HL-60/S4 treated with phorbol 12-myristate 13-acetate at 8.2 ng/mL for 4 days and 3 days (cell line): ENCODE measurements around the gene ADD1.
"Not testable (repeated sequence)": the region's sequence is repeated elsewhere in the genome, so short reads cannot be mapped to it uniquely, and the experiment has no call there.

Experiments
- in situ Hi-C: fragments of 300-500 bp; cut with MboI; formaldehyde crosslinking; loops from 2 replicates; pipeline ENCODE4 v1.15.0; 2022; ENCODE audit warnings: low sequenced_read_pairs

The ADD1 gene

DNA sequence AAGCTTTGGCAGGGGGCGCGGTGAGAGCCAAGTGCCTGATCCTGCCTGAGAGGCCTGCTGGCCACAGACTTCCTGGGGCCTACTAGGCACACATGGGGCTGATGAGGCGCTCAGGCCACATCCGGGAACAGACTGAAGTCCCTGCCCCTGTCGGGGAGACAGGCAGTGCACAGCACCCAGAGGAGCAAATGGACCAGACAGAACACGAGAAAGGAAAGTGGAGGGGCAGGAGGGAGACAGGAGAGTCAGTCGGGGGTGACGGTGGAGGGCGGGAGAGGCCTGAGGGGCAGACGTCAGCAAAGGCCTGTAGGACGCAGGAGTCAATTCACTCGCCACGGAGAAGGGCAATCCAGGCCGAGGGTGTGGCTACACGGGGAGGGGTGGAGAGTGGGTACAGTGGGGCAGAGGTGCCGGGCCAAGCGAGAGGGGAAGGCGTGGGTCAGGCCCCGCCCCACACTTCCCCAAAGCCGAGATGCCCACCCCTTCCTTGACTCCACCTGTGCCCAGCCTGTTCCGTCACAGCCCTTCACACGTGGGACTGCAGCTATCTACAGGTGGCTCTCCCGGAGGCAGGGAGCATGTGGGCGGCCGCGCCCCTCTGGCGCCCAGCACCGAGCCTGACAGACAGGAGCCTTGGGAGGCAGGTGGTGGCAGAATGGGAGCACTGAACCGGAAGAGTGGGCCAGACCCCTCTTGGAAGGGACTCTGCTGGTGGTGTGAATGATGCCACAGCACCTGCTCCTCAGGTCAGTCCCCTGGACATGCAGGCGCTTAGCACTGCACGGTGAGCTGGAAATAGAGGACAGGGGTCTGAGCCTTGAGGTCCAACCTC is 99.1 kb downstream of the ADD1 start:
- in situ Hi-C loops, result no loop called here

DNA sequence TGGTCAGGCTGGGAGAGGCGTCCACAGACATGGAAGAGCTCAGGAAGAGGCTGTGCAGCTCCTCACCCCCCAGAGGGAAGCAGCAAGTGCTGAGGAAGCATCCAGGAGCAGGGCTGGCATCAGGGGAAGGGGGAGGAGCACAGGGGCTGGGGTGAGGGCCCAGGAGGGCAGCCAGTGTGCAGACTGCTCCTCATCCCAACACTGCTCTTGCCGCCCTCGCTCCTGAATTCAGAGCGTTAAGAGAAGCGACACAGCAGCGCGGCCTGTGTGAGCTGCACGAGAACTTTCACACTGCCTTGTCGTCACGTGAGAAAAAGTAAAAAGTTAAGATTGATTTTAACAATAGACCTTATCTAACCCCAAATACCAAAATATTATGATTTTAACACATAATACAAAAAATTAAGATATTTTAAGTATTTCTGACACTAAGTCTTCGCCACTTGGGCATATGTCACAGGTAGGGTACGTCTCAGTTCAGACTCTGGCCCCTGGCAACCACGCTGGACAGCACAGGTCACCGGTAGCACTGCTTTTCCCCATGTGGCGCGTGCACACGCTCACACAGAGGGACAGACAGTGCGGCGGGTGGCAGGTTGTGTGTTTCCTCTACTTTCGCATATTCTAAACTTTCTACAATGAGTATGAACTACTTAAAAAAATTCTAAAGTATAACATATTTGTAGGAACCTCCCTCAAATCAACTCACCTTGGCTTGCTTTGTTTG is 99.9 kb downstream of the ADD1 start:
- in situ Hi-C loops, result no loop called here

DNA sequence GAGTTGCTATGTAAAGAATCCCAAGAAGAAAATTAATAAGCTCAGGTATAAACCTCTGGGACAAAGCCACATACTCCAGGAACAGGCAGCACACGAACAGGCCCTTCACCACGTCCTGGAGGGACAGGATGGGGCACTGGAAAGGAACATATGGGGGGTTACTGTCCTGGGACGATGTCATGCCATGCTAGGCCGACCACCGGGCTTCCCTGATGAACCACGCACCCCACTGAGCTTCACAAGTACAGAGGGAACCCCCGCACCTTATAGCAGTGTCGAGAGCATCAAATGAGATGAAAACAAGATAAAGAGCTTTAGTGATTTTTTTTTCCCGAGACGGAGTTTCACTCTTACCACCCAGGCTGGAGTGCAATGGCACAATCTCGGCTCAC is 100.4 kb downstream of the ADD1 start:
- in situ Hi-C loops, result no loop called here

DNA sequence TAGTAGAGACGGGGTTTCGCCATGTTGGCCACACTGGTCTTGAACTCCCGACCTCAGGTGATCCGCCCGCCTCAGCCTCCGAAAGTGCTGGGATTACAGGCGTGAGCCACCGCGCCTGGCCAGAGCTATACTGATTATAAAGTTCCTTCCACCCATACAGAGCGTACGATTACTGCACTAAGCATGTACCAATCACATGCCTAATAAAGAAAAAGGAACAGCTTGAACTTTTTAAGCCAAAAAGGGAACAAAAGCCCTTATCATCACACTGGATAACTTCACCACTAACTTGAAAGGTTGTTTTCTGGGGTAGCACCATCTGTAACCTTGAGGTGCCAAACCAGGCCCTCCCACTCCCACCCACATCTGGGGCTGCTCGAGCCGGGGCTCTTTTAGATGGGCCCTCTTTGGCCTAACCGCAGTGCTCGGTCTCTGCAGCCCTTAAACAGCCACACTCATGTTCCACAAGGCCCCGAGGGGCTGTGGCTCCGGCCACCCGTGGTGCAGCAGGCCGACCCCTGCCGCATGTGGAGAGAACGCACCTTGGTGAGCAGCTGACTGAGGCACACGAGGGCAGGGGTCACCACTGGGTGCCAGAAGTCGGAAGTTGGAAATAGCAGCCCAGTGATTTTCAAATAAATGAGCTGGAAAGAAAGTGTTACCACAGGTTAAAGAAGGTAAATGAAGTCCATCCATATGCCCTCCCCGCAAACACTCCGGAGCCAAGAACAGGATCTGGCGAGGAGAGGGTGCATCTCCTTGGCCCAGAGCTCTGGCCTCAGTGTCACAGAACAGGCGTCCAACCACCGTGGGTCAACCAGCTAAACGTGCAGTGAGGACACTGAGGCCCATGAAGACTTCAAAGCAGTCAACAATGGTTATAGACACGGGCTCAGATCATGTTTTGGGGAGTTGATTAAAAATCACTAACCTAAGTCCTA is 101.2 kb downstream of the ADD1 start:
- in situ Hi-C loops, result no loop called here

DNA sequence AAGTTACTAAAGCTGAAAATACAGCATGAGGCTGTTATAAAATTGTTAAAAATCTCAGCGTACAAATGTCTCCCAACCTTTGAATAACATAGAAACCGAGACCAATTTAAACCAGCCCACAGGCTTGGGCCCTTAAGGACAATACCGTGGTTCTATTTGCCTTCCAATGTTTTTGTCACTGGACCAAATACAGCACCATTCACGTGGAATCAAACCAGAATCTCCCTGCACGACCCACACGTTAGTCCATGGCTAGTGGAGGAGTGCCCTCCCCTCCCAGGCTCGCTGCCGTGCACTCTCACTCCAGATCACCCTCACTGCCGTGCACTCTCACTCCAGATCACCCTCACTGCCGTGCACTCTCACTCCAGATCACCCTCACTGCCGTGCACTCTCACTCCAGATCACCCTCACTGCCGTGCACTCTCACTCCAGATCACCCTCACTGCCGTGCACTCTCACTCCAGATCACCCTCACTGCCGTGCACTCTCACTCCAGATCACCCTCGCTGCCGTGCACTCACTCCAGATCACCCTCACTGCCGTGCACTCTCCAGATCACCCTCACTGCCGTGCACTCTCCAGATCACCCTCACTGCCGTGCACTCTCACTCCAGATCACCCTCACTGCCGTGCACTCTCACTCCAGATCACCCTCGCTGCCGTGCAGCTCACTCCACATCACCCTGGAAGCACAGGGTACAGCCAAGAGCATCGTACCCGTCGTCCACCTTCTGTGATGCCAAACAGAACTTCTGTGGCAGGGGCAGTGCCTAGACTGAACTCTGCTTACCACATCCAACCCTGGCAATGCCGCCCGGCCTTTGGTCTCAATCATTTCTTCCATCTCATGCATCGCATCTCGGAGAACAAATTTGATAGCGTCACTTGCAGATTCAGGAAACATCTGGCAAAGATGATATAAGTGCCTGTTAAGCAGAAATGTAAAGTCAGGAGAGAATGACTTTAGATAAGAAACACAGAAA is 102.3 kb downstream of the ADD1 start:
- in situ Hi-C loops, result not testable (repeated sequence)

GRCh38 chr4:2946812-2947600 is 103.4 kb downstream of the ADD1 start:
- in situ Hi-C loops, result no loop called here

- in situ Hi-C loops, result no loop called here
Measured at GRCh38 chr4:2947926-2948325, 104.3 kb downstream of the ADD1 start.

DNA sequence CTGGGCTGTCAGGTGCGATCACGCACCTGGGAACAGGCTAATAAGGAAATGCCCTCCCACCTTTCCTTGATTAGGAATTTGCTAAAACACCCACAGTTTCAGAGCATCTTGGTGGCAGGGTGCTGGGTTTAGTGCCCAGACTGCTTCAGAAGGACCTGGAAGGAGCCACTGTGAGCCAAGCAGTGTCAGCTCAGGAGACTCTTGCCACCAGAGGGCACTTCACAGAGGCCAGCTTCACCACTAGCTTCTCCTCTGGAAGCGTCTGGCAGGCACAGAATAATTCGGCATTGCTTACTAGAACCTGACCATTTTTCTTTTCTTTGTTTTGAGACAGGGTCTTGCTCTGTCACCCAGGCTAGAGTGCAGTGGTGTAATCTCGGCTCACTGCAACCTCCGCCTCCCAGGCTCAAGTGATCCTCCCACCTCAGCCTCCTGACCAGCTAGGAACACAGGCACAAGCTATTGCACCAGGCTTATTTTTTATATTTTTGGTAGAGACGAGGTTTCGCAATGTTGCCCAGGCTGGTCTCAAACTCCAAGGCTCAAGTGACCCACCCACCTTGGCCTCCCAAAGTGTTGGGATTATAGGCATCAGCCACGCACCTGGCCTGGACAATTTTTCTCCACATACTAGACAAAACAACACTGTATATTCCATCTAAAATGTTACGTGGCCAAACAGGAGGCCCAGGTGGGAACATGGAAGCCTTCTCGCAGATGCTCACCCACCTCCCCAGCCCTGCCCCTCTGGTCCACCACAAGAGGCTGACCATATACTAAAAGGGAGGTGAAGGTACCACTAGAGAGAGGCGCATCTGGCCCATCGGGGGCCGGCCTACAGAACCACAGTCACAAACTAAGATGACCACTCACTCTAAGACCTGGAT is 105.5 kb downstream of the ADD1 start:
- in situ Hi-C loops, result no loop called here

DNA sequence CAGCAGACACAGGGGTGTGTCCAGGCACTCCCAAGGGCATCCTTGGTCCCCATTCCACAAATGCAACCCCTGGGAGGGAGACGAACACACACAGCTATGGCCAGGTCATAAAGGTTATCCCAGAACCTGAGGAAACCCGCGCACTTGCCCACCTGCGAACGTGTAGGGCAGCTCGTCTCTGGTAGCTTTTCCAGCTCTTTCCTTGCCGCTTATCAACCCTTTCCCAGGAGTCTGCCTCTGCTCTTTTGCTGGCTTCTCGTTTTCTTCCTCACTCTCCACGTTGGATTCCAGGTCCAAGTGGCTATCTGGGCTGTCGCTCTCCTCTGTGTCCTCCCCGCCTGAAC is 106.1 kb downstream of the ADD1 start:
- in situ Hi-C loops, result no loop called here

DNA sequence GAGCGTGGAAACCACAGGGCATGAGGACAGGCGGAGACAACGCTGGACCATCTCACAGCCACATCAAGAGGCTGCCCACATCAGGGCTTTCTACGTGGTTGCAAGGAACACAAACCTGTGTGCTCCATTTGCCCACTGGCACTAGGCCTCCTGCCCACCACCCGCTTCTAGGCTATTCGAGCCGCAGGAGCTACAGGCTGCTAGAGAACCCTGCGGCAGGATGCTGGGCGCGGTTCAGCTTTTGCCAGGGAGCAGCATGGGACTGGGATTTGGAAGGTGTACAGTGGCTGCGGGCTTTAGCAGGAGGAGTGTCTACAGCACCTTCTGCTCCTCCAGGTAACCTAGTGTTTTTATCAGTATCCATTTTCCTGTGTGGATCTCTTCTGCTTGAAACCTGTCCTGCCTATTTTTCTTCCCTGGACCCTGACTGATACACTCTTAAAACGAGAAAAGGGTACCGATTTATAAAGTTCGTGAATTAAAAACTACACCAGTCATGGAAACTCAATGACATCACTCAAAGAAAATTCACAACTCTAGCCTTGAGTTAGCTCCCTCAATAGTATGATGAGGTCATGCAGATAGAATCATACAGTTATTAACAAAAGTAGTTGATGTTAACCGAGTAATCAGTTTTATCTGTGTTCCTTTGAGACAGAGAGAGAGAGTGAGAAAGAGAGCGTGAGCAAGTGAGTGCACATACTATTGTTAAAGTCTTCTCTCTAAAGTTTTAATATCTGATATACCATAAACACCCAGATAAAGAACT is 106.8 kb downstream of the ADD1 start:
- in situ Hi-C loops, result no loop called here

GRCh38 chr4:2953496-2953895 is 109.9 kb downstream of the ADD1 start:
- in situ Hi-C loops, result no loop called here

DNA sequence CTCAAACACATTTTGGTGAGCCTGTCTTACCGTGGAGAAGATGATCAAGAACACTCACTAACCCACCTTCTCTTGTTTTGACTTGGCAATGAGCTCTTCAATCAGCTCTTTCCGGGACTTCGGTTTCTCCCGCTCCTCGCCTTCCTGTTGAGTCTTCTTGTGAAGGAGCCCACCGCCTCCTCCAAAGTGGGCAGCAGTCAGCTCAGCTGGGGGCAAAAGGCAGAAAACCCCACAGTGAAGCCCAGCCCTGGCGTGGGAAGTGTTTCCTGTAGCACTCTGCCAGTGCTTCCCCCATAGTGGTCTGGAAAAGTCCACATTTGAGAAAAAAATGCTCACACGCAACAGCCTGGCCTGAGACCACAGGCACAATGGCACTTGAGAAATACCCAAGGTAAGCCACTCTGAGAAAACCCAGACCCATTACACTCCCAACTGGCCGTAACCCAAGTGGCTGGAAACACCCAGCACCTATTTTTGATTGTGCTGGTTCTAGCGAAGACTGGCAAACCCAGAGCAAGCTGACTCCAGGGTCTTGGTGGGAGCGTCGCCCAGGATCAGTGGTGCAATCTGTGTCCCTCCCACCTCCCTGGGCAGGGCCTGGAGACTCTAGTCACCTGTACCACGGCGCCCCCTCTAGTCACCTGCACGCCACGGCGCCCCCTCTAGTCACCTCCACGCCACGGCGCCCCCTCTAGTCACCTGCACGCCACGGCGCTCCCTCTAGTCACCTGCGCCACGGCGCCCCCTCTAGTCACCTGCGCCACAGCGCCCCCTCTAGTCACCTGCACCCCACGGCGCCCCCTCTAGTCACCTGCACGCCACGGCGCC is 110.9 kb downstream of the ADD1 start:
- in situ Hi-C loops, result no loop called here

DNA sequence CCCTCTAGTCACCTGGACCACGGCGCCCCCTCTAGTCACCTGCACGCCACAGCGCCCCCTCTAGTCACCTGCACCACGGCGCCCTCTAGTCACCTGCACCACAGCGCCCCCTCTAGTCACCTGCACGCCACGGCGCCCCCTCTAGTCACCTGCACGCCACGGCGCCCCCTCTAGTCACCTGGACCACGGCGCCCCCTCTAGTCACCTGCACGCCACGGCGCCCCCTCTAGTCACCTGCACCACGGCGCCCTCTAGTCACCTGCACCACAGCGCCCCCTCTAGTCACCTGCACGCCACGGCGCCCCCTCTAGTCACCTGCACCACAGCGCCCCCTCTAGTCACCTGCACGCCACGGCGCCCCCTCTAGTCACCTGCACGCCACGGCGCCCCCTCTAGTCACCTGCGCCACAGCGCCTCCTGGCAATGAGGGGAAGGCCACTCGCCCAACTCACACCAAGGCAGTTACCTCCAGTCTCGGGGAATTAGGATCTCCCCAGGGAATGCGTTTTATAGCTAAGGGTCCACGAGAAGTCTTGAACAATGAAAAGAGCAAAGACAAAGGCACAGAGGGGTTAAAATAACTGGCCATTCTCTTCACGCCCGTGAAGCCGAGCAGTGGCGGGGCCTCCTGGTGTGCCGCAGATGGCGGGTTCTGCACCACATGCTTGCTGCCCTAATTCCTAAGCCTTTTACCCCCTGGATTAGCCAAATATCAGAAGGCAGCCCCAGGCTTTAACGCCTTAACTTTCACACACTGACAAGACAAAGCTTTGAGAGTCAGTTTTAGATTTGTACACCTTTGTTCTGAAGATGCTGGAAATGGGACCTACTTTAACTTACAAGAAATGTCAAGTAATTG is 111.8 kb downstream of the ADD1 start:
- in situ Hi-C loops, result not testable (repeated sequence)

GRCh38 chr4:2958446-2958845 is 114.8 kb downstream of the ADD1 start:
- in situ Hi-C loops, result no loop called here

DNA sequence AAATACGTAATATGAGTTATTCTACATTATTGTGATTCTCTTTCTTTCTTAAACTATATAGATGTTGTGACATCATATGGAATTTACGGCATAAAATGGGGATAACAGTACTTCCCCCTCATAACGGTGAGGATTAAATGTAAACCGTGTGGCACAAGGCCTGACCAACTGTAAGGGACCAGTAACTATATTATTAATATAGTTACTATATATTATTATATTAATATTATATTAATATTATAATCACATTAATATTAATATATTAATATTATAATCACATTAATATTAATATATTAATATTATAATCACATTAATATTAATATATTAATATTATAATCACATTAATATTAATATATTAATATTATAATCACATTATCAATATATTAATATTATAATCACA is 116.8 kb downstream of the ADD1 start:
- in situ Hi-C loops, result not testable (repeated sequence)

DNA sequence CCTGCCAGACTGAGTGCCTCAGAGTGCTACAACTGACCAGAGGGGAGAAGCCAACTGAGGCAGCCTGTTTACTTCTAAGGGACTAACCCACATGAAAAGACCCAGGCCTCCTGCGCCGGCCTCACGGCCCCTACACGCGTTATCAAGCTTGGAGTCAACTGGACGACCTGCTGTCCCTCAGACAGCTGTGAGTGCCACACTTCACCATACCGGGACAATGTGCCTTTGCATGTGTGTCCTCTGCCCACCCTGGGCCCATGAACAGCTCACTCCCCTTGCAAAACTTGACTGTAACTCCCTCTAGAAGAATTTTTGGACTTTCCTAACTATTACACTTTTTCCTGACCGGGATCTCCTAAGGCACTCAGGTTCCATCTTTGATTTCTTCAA is 117.8 kb downstream of the ADD1 start:
- in situ Hi-C loops, result no loop called here
